Mucosa of descending colon (tissue), 3 donors: ENCODE results near the gene MTMR1. TPM values are rescaled to one million over a fixed set of nuclear protein-coding genes. Genes with fewer than 3 reads are reported as not detected.

ENCODE experiments used
- ATAC-seq: fragments of 200-7000 bp; cut with Tn5 transposase; one replicate; pipeline ENCODE4 v1.9.1; 2020; ENCODE audit warnings: mild to moderate bottlenecking, moderate library complexity
- DNase-seq, 3 donors: peaks; one replicate each; pipeline ENCODE4 v3.0.0-alpha.2; 2020
- H3K36me3 ChIP-seq: fragments of 200-600 bp; one replicate; pipeline ENCODE4 v1.8.0; 2021; ENCODE audit warnings: low read depth, mild to moderate bottlenecking
- H3K4me1 ChIP-seq: fragments of 200-600 bp; one replicate; pipeline ENCODE4 v1.8.0; 2021; ENCODE audit warnings: low read depth, mild to moderate bottlenecking
- H3K4me3 ChIP-seq: fragments of 200-600 bp; one replicate; pipeline ENCODE4 v1.8.0; 2021; ENCODE audit warnings: mild to moderate bottlenecking
- H3K9me3 ChIP-seq: fragments of 200-600 bp; one replicate; pipeline ENCODE4 v1.8.0; 2021; ENCODE audit warnings: mild to moderate bottlenecking
- CTCF ChIP-seq: fragments of 200-600 bp; IDR thresholded peaks from one replicate; pipeline ENCODE4 v1.8.0; 2022; ENCODE audit warnings: antibody characterized with exemption, mild to moderate bottlenecking
- intact Hi-C, 2 donors: fragments of 100-400 bp; cut with DNase I in 1 of 2; cut with micrococcal nuclease in 1 of 2; formaldehyde crosslinking; loops; one replicate each; pipeline versions ENCODE4 v1.11.0 to v1.11.1; 2022; cut with DNase I, micrococcal nuclease
- long read RNA-seq, 2 donors: library from polyadenylated mRNA; unstranded; transcript quantifications; one replicate each; pipeline ENCODE4 v2.0.0, GENCODE V29; 2019 to 2021
- total RNA-seq, 3 donors: library from RNA; stranded (reverse); fragmentation: NEBNext Ultra II Directional in 2 of 3; extraction: Animal tissue kit (Norgen Biotek cat#: 25700) in 2 of 3; gene quantifications; one replicate each; pipeline versions ENCODE4 v1.2.1 to v1.2.4, GENCODE V29; 2021 to 2023
- donor health status: DM: no; HTN: no; CAD: no; lungs with moderate emphysema.
- donor health status: DM: no; HTN: no; CAD: no.
- donor health status: DM: no; HTN: yes; CAD: no.

Gene MTMR1
- total RNA-seq = 10 to 100 TPM; 14.4 to 20.2 (median 17.6) TPM
- long read RNA-seq, donor 1, full-length matches to known transcripts = 2 of 12 reads
- long read RNA-seq, donor 1, partial matches to known transcripts = 8 of 12 reads
- long read RNA-seq, donor 1, other reads (novel, unspliced or antisense) = 2 of 12 reads
- long read RNA-seq, donor 2, partial matches to known transcripts = 1 of 1 reads
- long read RNA-seq, donor 2, other reads (novel, unspliced or antisense) = 0 of 1 reads

GRCh38 chrX:150692831-150693724, at the start of gene MTMR1:
TSS of gene MTMR1 (plus strand) at chrX:150693396. CDS start at chrX:150693531, 135 bp downstream.
- ATAC-seq (peak; percentile 64), DNase-seq (peak; percentile 40 to 61 (median 61))
- no peak for TF ChIP-seq CTCF
- Histone ChIP-seq H3K9me3 (no peaks in the 10 kb centered on the region), H3K4me1 (no peaks in the 10 kb centered on the region), H3K4me3 (peak within 1 kb of the TSS; percentile 36), H3K36me3 (no peaks in the 10 kb centered on the region)
- intact Hi-C loops = no loop called here

GRCh38 chrX:150643958-150644357, 49.2 kb upstream of the MTMR1 start:
- ATAC-seq (no peak), DNase-seq (no peak)
- no peak overlapping the region for H3K4me3 ChIP-seq
- intact Hi-C loops = no loop called here
- no peak for TF ChIP-seq CTCF
- H3K9me3 ChIP-seq = no peaks in the 10 kb centered on the region
- H3K4me1 ChIP-seq = no peaks in the 10 kb centered on the region
- H3K36me3 ChIP-seq = no peaks in the 10 kb centered on the region

GRCh38 chrX:150644422-150644821, 48.8 kb upstream of the MTMR1 start:
- TF ChIP-seq CTCF = no peak
- Histone ChIP-seq H3K9me3 (no peaks in the 10 kb centered on the region), H3K4me3 (no peak overlapping the region), H3K4me1 (no peaks in the 10 kb centered on the region), H3K36me3 (no peaks in the 10 kb centered on the region)
- DNase-seq = no peak
- no peak for ATAC-seq
- intact Hi-C loops = no loop called here

GRCh38 chrX:150647331-150647730, 45.9 kb upstream of the MTMR1 start:
- intact Hi-C loops = no loop called here
- no peak overlapping the region for H3K4me3 ChIP-seq
- H3K36me3 ChIP-seq = no peaks in the 10 kb centered on the region
- ATAC-seq = no peak
- no peaks in the 10 kb centered on the region for H3K4me1 ChIP-seq
- TF ChIP-seq CTCF = no peak
- DNase-seq = no peak
- H3K9me3 ChIP-seq = no peaks in the 10 kb centered on the region

GRCh38 chrX:150648296-150648940, 44.8 kb upstream of the MTMR1 start:
- intact Hi-C loops = no loop called here
- Histone ChIP-seq H3K9me3 (no peaks in the 10 kb centered on the region), H3K4me1 (no peaks in the 10 kb centered on the region), H3K36me3 (no peaks in the 10 kb centered on the region), H3K4me3 (no peak overlapping the region)
- TF ChIP-seq CTCF = no peak
- DNase-seq (no peak), ATAC-seq (no peak)
